Breast epithelium (tissue), 3 donors: Measurements from ENCODE around the gene PLPP3.

ENCODE experiments used
- POLR2A ChIP-seq: fragments of 450-650 bp; IDR thresholded peaks from one replicate; pipeline ENCODE4 v1.6.1; 2016; ENCODE audit warnings: antibody characterized with exemption, mild to moderate bottlenecking, moderate library complexity
- POLR2AphosphoS5 ChIP-seq, 3 donors: sonication (generic); formaldehyde crosslinking; IDR thresholded peaks; one replicate each; pipeline ENCODE4 v1.6.1; 2017; ENCODE audit warnings: antibody characterized with exemption in 3 of 3
- TF ChIP-seq, protein P1 (sequence below), 3 donors: fragments of 450-650 bp; IDR thresholded peaks; one replicate each; pipeline ENCODE4 v1.5.1; 2016 to 2017; ENCODE audit warnings: antibody characterized with exemption in 3 of 3, mild to moderate bottlenecking in 3 of 3, moderate library complexity in 3 of 3

DNA sequence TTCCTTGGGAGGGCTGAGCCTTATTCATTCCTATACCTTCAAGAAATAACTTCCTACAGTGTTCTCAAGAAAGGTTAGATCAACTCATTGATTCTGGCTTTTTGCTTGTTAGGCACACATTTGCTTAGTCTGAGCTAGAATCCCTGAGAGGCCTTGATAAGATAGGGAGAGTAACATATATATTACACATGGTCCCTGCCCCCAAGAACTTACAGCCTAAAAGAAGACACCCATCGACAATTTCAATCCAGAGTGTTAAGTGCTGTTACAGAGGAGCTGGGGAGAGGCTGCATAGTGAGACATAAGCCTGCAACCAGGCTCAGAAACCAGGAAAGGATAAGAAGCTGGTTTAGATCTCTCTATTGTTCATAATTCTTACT lies 68.7 kb downstream of the PLPP3 start:
- TF ChIP-seq, protein P1, sequence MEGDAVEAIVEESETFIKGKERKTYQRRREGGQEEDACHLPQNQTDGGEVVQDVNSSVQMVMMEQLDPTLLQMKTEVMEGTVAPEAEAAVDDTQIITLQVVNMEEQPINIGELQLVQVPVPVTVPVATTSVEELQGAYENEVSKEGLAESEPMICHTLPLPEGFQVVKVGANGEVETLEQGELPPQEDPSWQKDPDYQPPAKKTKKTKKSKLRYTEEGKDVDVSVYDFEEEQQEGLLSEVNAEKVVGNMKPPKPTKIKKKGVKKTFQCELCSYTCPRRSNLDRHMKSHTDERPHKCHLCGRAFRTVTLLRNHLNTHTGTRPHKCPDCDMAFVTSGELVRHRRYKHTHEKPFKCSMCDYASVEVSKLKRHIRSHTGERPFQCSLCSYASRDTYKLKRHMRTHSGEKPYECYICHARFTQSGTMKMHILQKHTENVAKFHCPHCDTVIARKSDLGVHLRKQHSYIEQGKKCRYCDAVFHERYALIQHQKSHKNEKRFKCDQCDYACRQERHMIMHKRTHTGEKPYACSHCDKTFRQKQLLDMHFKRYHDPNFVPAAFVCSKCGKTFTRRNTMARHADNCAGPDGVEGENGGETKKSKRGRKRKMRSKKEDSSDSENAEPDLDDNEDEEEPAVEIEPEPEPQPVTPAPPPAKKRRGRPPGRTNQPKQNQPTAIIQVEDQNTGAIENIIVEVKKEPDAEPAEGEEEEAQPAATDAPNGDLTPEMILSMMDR (IDR thresholded peaks at IDR 0.05) = no peak
- no peak for TF ChIP-seq POLR2AphosphoS5 (IDR thresholded peaks at IDR 0.05)
- no peak for TF ChIP-seq POLR2A
